Measurements from ENCODE around the gene OR4K15.

DNA sequence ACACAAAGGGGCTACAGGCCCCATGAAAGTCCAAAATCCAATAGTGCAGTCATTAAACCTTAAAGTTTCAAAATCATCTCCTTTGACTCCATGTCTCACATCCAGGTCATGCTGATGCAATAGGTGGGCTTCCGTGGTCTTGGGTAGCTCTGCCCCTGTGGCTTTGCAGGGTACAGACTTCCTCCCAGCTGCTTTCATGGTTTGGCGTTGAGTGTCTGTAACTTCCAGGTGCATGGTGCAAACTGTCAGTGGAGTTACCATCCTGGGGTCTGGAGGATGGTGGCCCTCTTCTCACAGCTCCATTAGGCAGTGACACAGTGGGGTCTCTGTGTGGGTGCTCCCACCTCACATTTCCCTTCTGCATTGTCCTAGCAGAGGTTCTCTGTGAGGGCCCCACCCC, 18.0 kb downstream of the OR4K15 start:
- TF ChIP-seq, protein P1, sequence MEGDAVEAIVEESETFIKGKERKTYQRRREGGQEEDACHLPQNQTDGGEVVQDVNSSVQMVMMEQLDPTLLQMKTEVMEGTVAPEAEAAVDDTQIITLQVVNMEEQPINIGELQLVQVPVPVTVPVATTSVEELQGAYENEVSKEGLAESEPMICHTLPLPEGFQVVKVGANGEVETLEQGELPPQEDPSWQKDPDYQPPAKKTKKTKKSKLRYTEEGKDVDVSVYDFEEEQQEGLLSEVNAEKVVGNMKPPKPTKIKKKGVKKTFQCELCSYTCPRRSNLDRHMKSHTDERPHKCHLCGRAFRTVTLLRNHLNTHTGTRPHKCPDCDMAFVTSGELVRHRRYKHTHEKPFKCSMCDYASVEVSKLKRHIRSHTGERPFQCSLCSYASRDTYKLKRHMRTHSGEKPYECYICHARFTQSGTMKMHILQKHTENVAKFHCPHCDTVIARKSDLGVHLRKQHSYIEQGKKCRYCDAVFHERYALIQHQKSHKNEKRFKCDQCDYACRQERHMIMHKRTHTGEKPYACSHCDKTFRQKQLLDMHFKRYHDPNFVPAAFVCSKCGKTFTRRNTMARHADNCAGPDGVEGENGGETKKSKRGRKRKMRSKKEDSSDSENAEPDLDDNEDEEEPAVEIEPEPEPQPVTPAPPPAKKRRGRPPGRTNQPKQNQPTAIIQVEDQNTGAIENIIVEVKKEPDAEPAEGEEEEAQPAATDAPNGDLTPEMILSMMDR (IDR thresholded peaks at IDR 0.05): no peak
- no peak for TF ChIP-seq POLR2A (IDR thresholded peaks at IDR 0.05)

Measured in body of pancreas (tissue), 4 donors.